GM21423 (cell line): ENCODE results near the gene SHC4.
A peak's percentile ranks its signal among the peaks of the same experiment; 100 is the strongest.

Experiments
- ATAC-seq: cut with Tn5 transposase; IDR thresholded peaks from one replicate; pipeline ENCODE4 v1.9.1; 2021; ENCODE audit warnings: mild to moderate bottlenecking, moderate library complexity; ENCODE audit not compliant: unreplicated experiment

The SHC4 gene

GRCh38 chr15:48888191-48888590 lies 75.5 kb downstream of the SHC4 start:
- ATAC-seq: no peak

- no peak for ATAC-seq
Observed at GRCh38 chr15:48887144-48887543, 76.6 kb downstream of the SHC4 start.

GRCh38 chr15:48883699-48884098 lies 80.0 kb downstream of the SHC4 start:
- ATAC-seq: no peak

GRCh38 chr15:48880070-48880634 lies 83.6 kb downstream of the SHC4 start:
- ATAC-seq: no peak

GRCh38 chr15:48877630-48878595 lies 85.8 kb downstream of the SHC4 start, which contains the start of gene EID1:
Gene EID1 (plus strand): TSS chr15:48878134. CDS start chr15:48878177, 43 bp downstream.
- ATAC-seq: peak; percentile 95

- no peak for ATAC-seq
Observed at GRCh38 chr15:48876057-48876456, 87.7 kb downstream of the SHC4 start.

GRCh38 chr15:48875241-48875960 lies 88.3 kb downstream of the SHC4 start:
- no peak for ATAC-seq

- ATAC-seq: no peak
Observed at GRCh38 chr15:48872632-48873031, 91.1 kb downstream of the SHC4 start.

- ATAC-seq: no peak
Observed at GRCh38 chr15:48871542-48871941, 92.2 kb downstream of the SHC4 start.

- no peak for ATAC-seq
Observed at GRCh38 chr15:48869966-48870365, 93.8 kb downstream of the SHC4 start.

- no peak for ATAC-seq
Observed at GRCh38 chr15:48868536-48868935, 95.2 kb downstream of the SHC4 start.

GRCh38 chr15:48868023-48868422 lies 95.7 kb downstream of the SHC4 start:
- no peak for ATAC-seq

- ATAC-seq: no peak
Observed at GRCh38 chr15:48866141-48866563, 97.6 kb downstream of the SHC4 start.

GRCh38 chr15:48865370-48866079 lies 98.2 kb downstream of the SHC4 start:
- ATAC-seq: no peak

GRCh38 chr15:48862705-48863104 lies 101.0 kb downstream of the SHC4 start:
- ATAC-seq: peak; percentile 46

GRCh38 chr15:48861813-48862431 lies 101.8 kb downstream of the SHC4 start:
- no peak for ATAC-seq

GRCh38 chr15:48859426-48859825 lies 104.3 kb downstream of the SHC4 start:
- ATAC-seq: no peak

- ATAC-seq: no peak
Observed at GRCh38 chr15:48858401-48858800, 105.3 kb downstream of the SHC4 start.

GRCh38 chr15:48856942-48857341 lies 106.8 kb downstream of the SHC4 start:
- ATAC-seq: no peak
